Loucy (cell line): ENCODE data around the gene ZFHX3.

Source experiments
- H2AFZ ChIP-seq: fragments of 200-600 bp; sonication (generic); 2 replicates; pipeline ENCODE4 v1.6.0; 2016; ENCODE audit warnings: antibody characterized with exemption, mild to moderate bottlenecking, low read length, moderate library complexity
- H3F3A ChIP-seq: fragments of 200-600 bp; 2 replicates; pipeline ENCODE4 v1.6.0; 2016; ENCODE audit warnings: antibody characterized with exemption, low read depth, mild to moderate bottlenecking
- H3K27me3 ChIP-seq: fragments of 200-600 bp; sonication (generic); 2 replicates; pipeline ENCODE4 v1.6.1; 2014; ENCODE audit warnings: low read length, mild to moderate bottlenecking; ENCODE audit not compliant: insufficient read depth, poor library complexity, severe bottlenecking
- H3K36me3 ChIP-seq: fragments of 200-600 bp; sonication (generic); 2 replicates; pipeline ENCODE4 v1.6.1; 2016; ENCODE audit warnings: low read length; ENCODE audit not compliant: insufficient read depth
- H3K4me1 ChIP-seq: fragments of 200-600 bp; sonication (generic); 2 replicates; pipeline ENCODE4 v1.5.1; 2014; ENCODE audit warnings: low read length, mild to moderate bottlenecking; ENCODE audit not compliant: insufficient read depth, poor library complexity, severe bottlenecking
- H3K4me2 ChIP-seq: fragments of 200-600 bp; sonication (generic); 2 replicates; pipeline ENCODE4 v1.6.0; 2014; ENCODE audit warnings: antibody characterized with exemption, low read length, low read depth, mild to moderate bottlenecking; ENCODE audit not compliant: poor library complexity, severe bottlenecking
- H3K4me3 ChIP-seq: fragments of 200-600 bp; sonication (generic); 2 replicates; pipeline ENCODE4 v1.5.1; 2014; ENCODE audit warnings: low read length, mild to moderate bottlenecking, mixed read lengths; ENCODE audit not compliant: poor library complexity, severe bottlenecking
- H3K79me2 ChIP-seq: fragments of 200-600 bp; sonication (generic); 2 replicates; pipeline ENCODE4 v1.6.1; 2014; ENCODE audit warnings: low read length; ENCODE audit not compliant: insufficient read depth
- H3K9ac ChIP-seq: fragments of 200-600 bp; sonication (generic); 2 replicates; pipeline ENCODE4 v1.6.0; 2014; ENCODE audit warnings: mild to moderate bottlenecking, low read depth, low read length, moderate library complexity; ENCODE audit not compliant: poor library complexity, severe bottlenecking
- H3K9me2 ChIP-seq: fragments of 200-600 bp; sonication (generic); replicated peaks from 2 replicates; pipeline ENCODE4 v1.6.1; 2016; ENCODE audit warnings: low read depth, low read length, mixed read lengths
- H3K9me3 ChIP-seq: fragments of 200-600 bp; sonication (generic); 2 replicates; pipeline ENCODE4 v1.6.1; 2014; ENCODE audit warnings: mild to moderate bottlenecking, antibody characterized with exemption, low read length, low read depth; ENCODE audit not compliant: insufficient read depth
- H4K20me1 ChIP-seq: fragments of 200-600 bp; sonication (generic); 2 replicates; pipeline ENCODE4 v1.6.0; 2014; ENCODE audit warnings: antibody characterized with exemption, low read length, mild to moderate bottlenecking; ENCODE audit not compliant: insufficient read depth, poor library complexity, severe bottlenecking
- CTCF ChIP-seq: fragments of 200-600 bp; sonication (generic); conservative IDR thresholded peaks from 2 replicates; pipeline ENCODE4 v1.5.1; 2014; ENCODE audit warnings: mild to moderate bottlenecking, antibody characterized with exemption, low read length
- EZH2phosphoT487 ChIP-seq: fragments of 200-600 bp; IDR thresholded peaks from 2 replicates; pipeline ENCODE4 v1.6.1; 2018; ENCODE audit warnings: antibody characterized with exemption, mild to moderate bottlenecking, moderate library complexity, borderline replicate concordance

The ZFHX3 gene

DNA sequence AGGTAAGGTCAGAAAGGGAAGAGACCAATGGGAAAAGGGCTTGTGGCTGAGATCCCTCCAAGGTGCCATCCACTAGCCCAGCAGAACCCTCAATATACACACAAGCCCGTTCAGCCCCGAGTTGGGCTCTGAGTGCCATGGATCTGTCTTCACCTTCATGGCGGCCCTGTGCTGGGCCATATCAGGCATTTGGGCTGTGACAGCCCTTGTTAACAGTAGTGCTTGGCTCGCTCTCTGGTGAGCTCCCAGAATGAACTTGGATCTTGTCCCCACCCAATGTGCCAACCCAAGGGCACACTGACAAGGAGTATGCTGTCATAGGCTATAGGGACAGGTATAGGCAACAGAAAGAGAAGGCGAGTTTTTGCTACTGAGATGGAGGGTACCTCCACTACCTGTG, 182.7 kb downstream of the ZFHX3 start:
- H3K9me2 ChIP-seq, result no peaks in the 10 kb centered on the region

GRCh38 chr16:72864130-72864833, 183.6 kb downstream of the ZFHX3 start:
- Histone ChIP-seq H3K27me3 (no peaks in the 10 kb centered on the region), H3K79me2 (no peaks in the 10 kb centered on the region), H3K4me2 (no peak overlapping the region), H3K36me3 (no peaks in the 10 kb centered on the region), H3K4me3 (no peak overlapping the region), H4K20me1 (no peaks in the 10 kb centered on the region), H3K9ac (no peak overlapping the region), H2AFZ (no peak overlapping the region), H3F3A (no peaks in the 10 kb centered on the region), H3K4me1 (peaks cover 12% of the 10 kb centered on the region), H3K9me3 (no peaks in the 10 kb centered on the region), H3K9me2 (no peaks in the 10 kb centered on the region)
- no peak for TF ChIP-seq EZH2phosphoT487
- no peak for TF ChIP-seq CTCF

More for the DNA sequence above, 182.7 kb downstream of the ZFHX3 start:
- Histone ChIP-seq H3K9me3 (no peaks in the 10 kb centered on the region), H3K4me1 (peaks cover 12% of the 10 kb centered on the region), H3K27me3 (no peaks in the 10 kb centered on the region), H3K9ac (no peak overlapping the region), H2AFZ (no peak overlapping the region), H3F3A (no peaks in the 10 kb centered on the region), H3K79me2 (no peaks in the 10 kb centered on the region), H3K4me2 (no peak overlapping the region), H3K4me3 (no peak overlapping the region), H3K36me3 (no peaks in the 10 kb centered on the region), H4K20me1 (no peaks in the 10 kb centered on the region)
- TF ChIP-seq EZH2phosphoT487 (no peak), CTCF (no peak)

DNA sequence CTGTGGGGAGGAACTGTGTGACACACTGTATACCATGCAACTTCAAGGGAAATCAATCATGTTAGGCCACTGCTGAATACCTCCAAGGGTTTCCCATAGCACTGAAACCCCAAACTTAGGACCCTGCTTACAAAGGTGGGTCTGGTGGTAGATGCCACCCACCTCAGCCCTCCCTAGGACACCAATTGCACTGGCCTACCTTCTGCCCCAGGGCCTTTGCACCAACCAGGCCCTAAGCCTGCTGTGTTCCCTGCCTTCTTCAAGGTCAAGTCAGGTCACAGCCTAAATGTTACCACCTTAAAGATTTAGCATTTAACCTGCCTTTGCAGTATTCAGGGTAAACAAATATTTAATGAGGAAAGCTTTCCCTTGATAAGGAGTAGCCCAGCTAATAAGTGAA, 185.8 kb downstream of the ZFHX3 start:
- Histone ChIP-seq H3K4me1 (peaks cover 7% of the 10 kb centered on the region), H3K36me3 (no peaks in the 10 kb centered on the region), H4K20me1 (no peaks in the 10 kb centered on the region), H3K79me2 (no peaks in the 10 kb centered on the region), H3K27me3 (no peaks in the 10 kb centered on the region), H3F3A (no peaks in the 10 kb centered on the region), H3K9ac (no peak overlapping the region), H3K9me2 (no peaks in the 10 kb centered on the region), H3K4me2 (no peak overlapping the region), H2AFZ (no peak overlapping the region), H3K9me3 (no peaks in the 10 kb centered on the region), H3K4me3 (no peak overlapping the region)
- no peak for TF ChIP-seq CTCF
- no peak for TF ChIP-seq EZH2phosphoT487
